Erythroblast (primary cell): ENCODE measurements around the gene MRPS5.

Experiments
- GATA1 ChIP-seq: IDR thresholded peaks from 2 replicates; pipeline ENCODE4 v1.6.1; 2011; ENCODE audit warnings: low read depth, mild to moderate bottlenecking, control low read depth, low read length, moderate library complexity
- POLR2A ChIP-seq: IDR thresholded peaks from 2 replicates; pipeline ENCODE4 v1.6.1; 2011; ENCODE audit warnings: mild to moderate bottlenecking, low read length

- TF ChIP-seq POLR2A = no peak
- TF ChIP-seq GATA1 = no peak
Observed at GRCh38 chr2:95048825-95049682, 72.6 kb downstream of the MRPS5 start.
